ENCODE data around the gene PTEN. TPM values are rescaled to one million over a fixed set of nuclear protein-coding genes. Genes with fewer than 3 reads are reported as not detected.

Gene PTEN
- total RNA-seq, 1 donor from 2014 or later = 69.3 TPM

DNA sequence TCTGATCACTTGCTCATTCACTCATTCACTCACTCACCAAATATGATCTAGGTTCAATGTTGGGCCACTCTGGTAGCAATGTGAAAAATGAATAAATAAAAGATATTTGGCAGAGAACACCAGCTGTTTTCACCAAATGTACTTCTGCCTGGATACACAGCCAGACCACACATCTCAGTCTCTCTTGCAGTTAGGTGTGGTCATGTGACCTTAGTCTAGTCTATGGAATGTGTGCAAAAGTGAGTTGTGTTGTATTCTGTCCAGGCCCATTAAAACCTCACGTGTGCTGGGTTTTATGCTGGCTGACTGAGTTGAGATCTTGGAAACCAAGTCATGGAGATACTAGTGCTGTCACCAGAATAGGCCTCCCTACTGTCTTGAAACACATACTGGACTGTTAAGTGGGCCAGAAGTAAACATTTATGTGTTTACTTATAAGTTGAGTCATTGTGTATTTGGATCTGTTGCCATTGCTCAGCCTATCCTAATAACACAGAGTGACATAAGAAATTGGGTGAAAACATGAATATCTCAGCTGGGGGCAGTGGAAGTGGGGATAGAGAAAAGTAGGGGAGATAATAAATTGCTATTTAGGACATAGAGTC is 145.5 kb downstream of the PTEN start:
- DNase-seq (ENCODE audit: extremely low spot score, unreplicated experiment) = no peak
- Mint-ChIP-seq H3K4me3 (ENCODE audit: unreplicated experiment) (no peak overlapping the region), H3K27ac (ENCODE audit: unreplicated experiment) (no peak overlapping the region), H3K4me1 (ENCODE audit: unreplicated experiment) (peaks cover 9% of the 10 kb centered on the region), H3K27me3 (ENCODE audit: unreplicated experiment) (no peaks in the 10 kb centered on the region), H3K36me3 (ENCODE audit: unreplicated experiment) (no peaks in the 10 kb centered on the region), H3K9me3 (ENCODE audit: unreplicated experiment) (no peaks in the 10 kb centered on the region)
- TF ChIP-seq, protein P1, sequence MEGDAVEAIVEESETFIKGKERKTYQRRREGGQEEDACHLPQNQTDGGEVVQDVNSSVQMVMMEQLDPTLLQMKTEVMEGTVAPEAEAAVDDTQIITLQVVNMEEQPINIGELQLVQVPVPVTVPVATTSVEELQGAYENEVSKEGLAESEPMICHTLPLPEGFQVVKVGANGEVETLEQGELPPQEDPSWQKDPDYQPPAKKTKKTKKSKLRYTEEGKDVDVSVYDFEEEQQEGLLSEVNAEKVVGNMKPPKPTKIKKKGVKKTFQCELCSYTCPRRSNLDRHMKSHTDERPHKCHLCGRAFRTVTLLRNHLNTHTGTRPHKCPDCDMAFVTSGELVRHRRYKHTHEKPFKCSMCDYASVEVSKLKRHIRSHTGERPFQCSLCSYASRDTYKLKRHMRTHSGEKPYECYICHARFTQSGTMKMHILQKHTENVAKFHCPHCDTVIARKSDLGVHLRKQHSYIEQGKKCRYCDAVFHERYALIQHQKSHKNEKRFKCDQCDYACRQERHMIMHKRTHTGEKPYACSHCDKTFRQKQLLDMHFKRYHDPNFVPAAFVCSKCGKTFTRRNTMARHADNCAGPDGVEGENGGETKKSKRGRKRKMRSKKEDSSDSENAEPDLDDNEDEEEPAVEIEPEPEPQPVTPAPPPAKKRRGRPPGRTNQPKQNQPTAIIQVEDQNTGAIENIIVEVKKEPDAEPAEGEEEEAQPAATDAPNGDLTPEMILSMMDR (IDR thresholded peaks at IDR 0.05) = no peak

- no peaks in the 10 kb centered on the region for H3K4me1 Mint-ChIP-seq (ENCODE audit: unreplicated experiment)
- no peaks in the 10 kb centered on the region for H3K36me3 Mint-ChIP-seq (ENCODE audit: unreplicated experiment)
- TF ChIP-seq, protein P1 (IDR thresholded peaks at IDR 0.05) = no peak
- no peak for DNase-seq (ENCODE audit: extremely low spot score, unreplicated experiment)
- no peak overlapping the region for H3K27ac Mint-ChIP-seq (ENCODE audit: unreplicated experiment)
- H3K9me3 Mint-ChIP-seq (ENCODE audit: unreplicated experiment) = no peaks in the 10 kb centered on the region
- H3K4me3 Mint-ChIP-seq (ENCODE audit: unreplicated experiment) = no peak overlapping the region
- H3K27me3 Mint-ChIP-seq (ENCODE audit: unreplicated experiment) = no peaks in the 10 kb centered on the region
These were observed 149.2 kb downstream of the PTEN start for GRCh38 chr10:88012641-88013040.

DNA sequence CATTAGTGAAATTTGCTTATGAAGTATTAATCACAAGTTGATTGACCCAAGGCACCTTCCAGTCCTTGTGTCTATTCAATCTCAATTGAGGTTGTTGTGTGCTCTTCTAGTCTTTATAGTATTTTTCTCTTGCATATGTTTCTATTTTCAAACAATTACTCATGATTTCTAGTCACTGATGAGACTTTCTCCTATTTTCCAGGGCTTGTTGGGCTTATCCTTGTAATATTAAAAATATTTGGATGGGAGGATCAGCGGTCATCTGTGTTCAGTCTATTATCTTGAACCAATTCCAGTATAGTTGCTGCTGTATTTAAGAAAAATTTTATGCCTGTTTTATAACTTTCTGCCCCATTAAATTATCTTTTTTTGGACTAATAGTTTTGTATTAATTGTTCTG is 154.4 kb downstream of the PTEN start:
- H3K36me3 Mint-ChIP-seq (ENCODE audit: unreplicated experiment) = no peaks in the 10 kb centered on the region
- TF ChIP-seq, protein P1 (IDR thresholded peaks at IDR 0.05) = no peak
- H3K4me1 Mint-ChIP-seq (ENCODE audit: unreplicated experiment) = peaks cover 5% of the 10 kb centered on the region
- no peak overlapping the region for H3K4me3 Mint-ChIP-seq (ENCODE audit: unreplicated experiment)
- H3K9me3 Mint-ChIP-seq (ENCODE audit: unreplicated experiment) = no peaks in the 10 kb centered on the region
- H3K27me3 Mint-ChIP-seq (ENCODE audit: unreplicated experiment) = no peaks in the 10 kb centered on the region
- no peak overlapping the region for H3K27ac Mint-ChIP-seq (ENCODE audit: unreplicated experiment)
- no peak for DNase-seq (ENCODE audit: extremely low spot score, unreplicated experiment)

GRCh38 chr10:88019753-88020152 is 156.3 kb downstream of the PTEN start:
- DNase-seq (ENCODE audit: extremely low spot score, unreplicated experiment) = no peak
- no peaks in the 10 kb centered on the region for H3K36me3 Mint-ChIP-seq (ENCODE audit: unreplicated experiment)
- peaks cover 5% of the 10 kb centered on the region for H3K9me3 Mint-ChIP-seq (ENCODE audit: unreplicated experiment)
- H3K27ac Mint-ChIP-seq (ENCODE audit: unreplicated experiment) = no peak overlapping the region
- no peak overlapping the region for H3K4me3 Mint-ChIP-seq (ENCODE audit: unreplicated experiment)
- no peaks in the 10 kb centered on the region for H3K27me3 Mint-ChIP-seq (ENCODE audit: unreplicated experiment)
- TF ChIP-seq, protein P1 (IDR thresholded peaks at IDR 0.05) = no peak
- peaks cover 8% of the 10 kb centered on the region for H3K4me1 Mint-ChIP-seq (ENCODE audit: unreplicated experiment)

Other genes with a start within 250 kb of the PTEN start
- gene PAPSS2, start 203.7 kb upstream of the PTEN start, total RNA-seq = 18.5 and 21.9 TPM in 2 replicates
- 61.1 and 63.2 TPM in 2 replicates for gene ATAD1, start 45.4 kb upstream of the PTEN start, total RNA-seq
- 0.39 and 0.46 TPM in 2 replicates for gene KLLN, start 92 bp upstream of the PTEN start, total RNA-seq